ENCODE data around the gene C3orf18. TPM values are rescaled to one million over a fixed set of nuclear protein-coding genes. Genes with fewer than 3 reads are reported as not detected.

The C3orf18 gene
- total RNA-seq, 2 experiments from 2014 or later = 3.9 to 5.2 TPM

DNA sequence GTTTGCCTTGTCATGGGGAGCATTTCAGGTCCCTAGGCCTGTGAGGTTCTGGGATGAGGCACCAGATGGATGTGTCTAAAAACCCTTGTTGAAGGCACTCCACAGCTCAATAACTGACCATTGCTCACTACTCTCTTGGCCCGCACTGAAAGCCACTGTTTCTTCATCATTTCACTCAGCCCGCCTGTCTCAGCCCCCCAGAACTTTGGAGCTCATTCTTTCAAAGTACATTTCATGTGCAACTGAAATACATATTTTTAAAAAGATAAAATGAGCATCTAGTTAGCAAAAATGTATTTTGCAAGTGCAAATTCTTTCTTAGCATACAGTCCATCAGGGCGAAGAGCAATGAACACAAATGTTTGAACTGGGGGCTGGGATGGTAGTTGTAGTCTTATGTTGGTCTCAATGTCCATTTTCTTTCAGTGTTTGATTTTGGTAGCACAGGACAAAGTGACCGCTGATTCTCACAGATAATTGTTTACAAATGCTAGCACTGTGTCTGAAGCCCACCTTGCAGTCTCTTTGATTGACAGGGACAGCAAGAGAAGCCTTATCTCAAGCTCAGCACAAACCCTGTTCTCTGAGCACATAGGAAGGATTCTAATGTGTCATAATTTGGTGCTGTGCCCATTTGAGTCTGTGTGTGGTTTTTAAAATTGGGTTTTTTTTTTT is 21.3 kb upstream of the C3orf18 start:
- Histone ChIP-seq H3K4me3 (ENCODE audit: low read length) (no peak overlapping the region), H3K36me3 (ENCODE audit: insufficient read depth, low read length) (no peaks in the 10 kb centered on the region), H3K9me3 (ENCODE audit: control insufficient read depth in 1 of 2, insufficient read depth in 1 of 2, low read length in 2 of 2) (no peaks in the 10 kb centered on the region), H3K27ac (ENCODE audit: low read depth in 1 of 2, low read length in 2 of 2) (peak overlapping the region in 1 of 2 donors; percentile 58), H3K4me1 (ENCODE audit: insufficient read depth, low read length) (peaks cover 90% of the 10 kb centered on the region), H3K27me3 (ENCODE audit: control insufficient read depth in 1 of 2, insufficient read depth in 2 of 2, low read length in 2 of 2) (no peaks in the 10 kb centered on the region)
- ATAC-seq (ENCODE audit: poor library complexity) (no peak), DNase-seq (no peak)
- ChIA-PET POLR2A (interaction anchor here (0.6 to 9.4 kb wide), 7 partner anchors 13 to 87 kb away, joined by 3 to 86 read pairs (median 11); partner anchors contain the start of genes C3orf18, CISH and HEMK1), CTCF (interaction anchor here (3.9 to 8.4 kb wide), 4 partner anchors 12 to 27 kb away, joined by 20 to 114 read pairs (median 33); partner anchors contain the start of genes CISH and MAPKAPK3)
- H3K27ac Mint-ChIP-seq = peak overlapping the region; percentile 86
- intact Hi-C loops (cut with DNase I, micrococcal nuclease) = loop anchor here in 1 of 2 experiments (2.0 kb wide), 1 partner anchor 16 kb away; no protein-coding TSS in a partner anchor
- peak overlapping the region; percentile 42 for H3K4me3 Mint-ChIP-seq
- no peaks in the 10 kb centered on the region for H3K27me3 Mint-ChIP-seq
- TF ChIP-seq, protein P1, sequence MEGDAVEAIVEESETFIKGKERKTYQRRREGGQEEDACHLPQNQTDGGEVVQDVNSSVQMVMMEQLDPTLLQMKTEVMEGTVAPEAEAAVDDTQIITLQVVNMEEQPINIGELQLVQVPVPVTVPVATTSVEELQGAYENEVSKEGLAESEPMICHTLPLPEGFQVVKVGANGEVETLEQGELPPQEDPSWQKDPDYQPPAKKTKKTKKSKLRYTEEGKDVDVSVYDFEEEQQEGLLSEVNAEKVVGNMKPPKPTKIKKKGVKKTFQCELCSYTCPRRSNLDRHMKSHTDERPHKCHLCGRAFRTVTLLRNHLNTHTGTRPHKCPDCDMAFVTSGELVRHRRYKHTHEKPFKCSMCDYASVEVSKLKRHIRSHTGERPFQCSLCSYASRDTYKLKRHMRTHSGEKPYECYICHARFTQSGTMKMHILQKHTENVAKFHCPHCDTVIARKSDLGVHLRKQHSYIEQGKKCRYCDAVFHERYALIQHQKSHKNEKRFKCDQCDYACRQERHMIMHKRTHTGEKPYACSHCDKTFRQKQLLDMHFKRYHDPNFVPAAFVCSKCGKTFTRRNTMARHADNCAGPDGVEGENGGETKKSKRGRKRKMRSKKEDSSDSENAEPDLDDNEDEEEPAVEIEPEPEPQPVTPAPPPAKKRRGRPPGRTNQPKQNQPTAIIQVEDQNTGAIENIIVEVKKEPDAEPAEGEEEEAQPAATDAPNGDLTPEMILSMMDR (IDR thresholded peaks at IDR 0.05) = no peak
- peaks cover 55% of the 10 kb centered on the region for H3K4me1 Mint-ChIP-seq (ENCODE audit: low read depth)
- H3K36me3 Mint-ChIP-seq (ENCODE audit: low read depth) = peaks cover 7% of the 10 kb centered on the region
- no peaks in the 10 kb centered on the region for H3K9me3 Mint-ChIP-seq

DNA sequence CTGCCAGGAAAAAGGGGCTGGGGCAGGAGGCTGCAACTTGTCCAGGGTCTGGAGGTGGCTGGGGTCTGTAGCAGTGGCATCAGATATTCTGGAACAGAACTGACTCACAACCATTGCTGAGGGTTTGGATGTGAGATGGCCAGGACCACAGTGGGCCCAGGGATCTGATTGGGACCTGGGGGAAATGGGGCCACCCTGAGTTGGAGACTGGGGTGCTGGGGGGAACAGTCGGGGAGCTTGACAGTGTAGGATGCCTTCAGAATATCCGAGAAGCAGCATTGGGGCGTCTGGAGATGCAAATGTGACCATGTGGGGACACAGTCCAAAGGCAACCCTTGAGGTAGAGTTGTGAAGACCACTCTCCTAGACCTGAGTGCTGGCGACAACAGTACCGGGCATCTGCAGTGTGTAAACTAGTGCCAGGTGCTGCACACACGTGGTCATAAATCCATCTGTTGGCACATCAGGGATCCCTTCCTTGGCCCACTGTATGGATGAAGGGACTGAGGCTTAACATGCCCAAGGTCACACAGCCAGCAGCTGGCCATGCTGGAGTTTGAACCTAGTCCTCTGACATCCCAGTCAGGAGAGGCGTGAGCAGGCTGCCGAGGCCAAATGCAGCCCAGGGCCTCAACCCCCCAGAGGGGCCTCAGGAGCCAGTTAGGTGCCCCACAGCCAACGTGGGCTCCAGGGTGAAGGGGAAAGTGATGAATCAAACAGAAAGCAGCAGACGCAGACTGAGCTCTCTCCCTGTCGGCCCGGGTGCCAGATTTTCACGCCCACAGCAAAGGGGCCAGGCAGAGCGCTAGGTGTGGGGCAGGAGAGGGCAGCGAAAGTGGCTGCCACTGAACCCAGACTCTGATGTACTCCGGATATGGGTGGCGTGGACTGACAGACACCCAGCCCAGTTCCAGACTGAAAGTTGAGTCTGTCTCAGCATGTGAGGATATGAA is 20.5 kb upstream of the C3orf18 start:
- peak overlapping the region in 1 of 2 donors; percentile 58 for H3K27ac ChIP-seq (ENCODE audit: low read depth in 1 of 2, low read length in 2 of 2)
- H3K4me1 Mint-ChIP-seq (ENCODE audit: low read depth) = peaks cover 49% of the 10 kb centered on the region
- TF ChIP-seq, protein P1 (IDR thresholded peaks at IDR 0.05) = no peak
- no peak overlapping the region for H3K4me3 ChIP-seq (ENCODE audit: low read length)
- ChIA-PET POLR2A (interaction anchor here (5.6 to 9.4 kb wide), 2 partner anchors 16 to 23 kb away, joined by 69 to 86 read pairs; partner anchors contain the start of genes CISH and HEMK1), CTCF (interaction anchor here (4.2 to 8.4 kb wide), 3 partner anchors 15 to 28 kb away, joined by 24 to 114 read pairs (median 42); partner anchors contain the start of genes CISH and MAPKAPK3)
- no peaks in the 10 kb centered on the region for H3K9me3 ChIP-seq (ENCODE audit: control insufficient read depth in 1 of 2, insufficient read depth in 1 of 2, low read length in 2 of 2)
- H3K4me1 ChIP-seq (ENCODE audit: insufficient read depth, low read length) = peaks cover 88% of the 10 kb centered on the region
- intact Hi-C loops (cut with DNase I, micrococcal nuclease) = loop anchor here in 1 of 2 experiments (2.0 kb wide), 1 partner anchor 15 kb away; no protein-coding TSS in a partner anchor
- peak overlapping the region; percentile 86 for H3K27ac Mint-ChIP-seq
- DNase-seq (peak in 6 of 14 experiments; percentile 45 to 75 (median 55)), ATAC-seq (ENCODE audit: poor library complexity) (peak; percentile 45)
- H3K27me3 ChIP-seq (ENCODE audit: control insufficient read depth in 1 of 2, insufficient read depth in 2 of 2, low read length in 2 of 2) = no peaks in the 10 kb centered on the region
- H3K4me3 Mint-ChIP-seq = peak overlapping the region; percentile 42
- H3K27me3 Mint-ChIP-seq = no peaks in the 10 kb centered on the region
- peaks cover 15% of the 10 kb centered on the region for H3K36me3 Mint-ChIP-seq (ENCODE audit: low read depth)
- H3K36me3 ChIP-seq (ENCODE audit: insufficient read depth, low read length) = no peaks in the 10 kb centered on the region
- no peaks in the 10 kb centered on the region for H3K9me3 Mint-ChIP-seq

DNA sequence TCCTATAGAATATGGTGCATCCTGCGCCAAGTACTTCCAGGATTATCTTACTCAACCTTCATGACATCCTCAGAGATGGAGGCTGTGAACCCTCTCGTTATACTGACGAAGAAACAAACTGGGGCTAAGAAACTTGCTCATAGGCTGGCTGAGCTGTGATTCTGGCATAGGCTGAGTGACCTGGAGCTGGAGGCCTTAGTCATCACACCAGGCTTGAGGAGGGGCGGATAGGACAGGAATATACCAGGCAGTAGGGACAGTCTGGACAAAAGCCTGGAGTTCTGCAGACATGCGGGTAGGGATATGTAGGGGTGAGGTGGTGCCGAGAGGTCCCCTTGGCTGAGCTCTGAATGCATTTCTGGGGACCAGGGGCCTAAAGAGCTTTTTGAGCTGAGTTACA is 19.8 kb upstream of the C3orf18 start:
- Mint-ChIP-seq H3K4me1 (ENCODE audit: low read depth) (peaks cover 42% of the 10 kb centered on the region), H3K27me3 (no peaks in the 10 kb centered on the region), H3K4me3 (no peak overlapping the region), H3K36me3 (ENCODE audit: low read depth) (peaks cover 17% of the 10 kb centered on the region), H3K27ac (peak overlapping the region; percentile 86), H3K9me3 (no peaks in the 10 kb centered on the region)
- POLR2A ChIA-PET = interaction anchor here (1.0 to 9.4 kb wide), 2 partner anchors 15 to 23 kb away, joined by 3 to 86 read pairs; partner anchors contain the start of gene CISH
- DNase-seq = no peak
- H3K36me3 ChIP-seq (ENCODE audit: insufficient read depth, low read length) = no peaks in the 10 kb centered on the region
- H3K27me3 ChIP-seq (ENCODE audit: control insufficient read depth in 1 of 2, insufficient read depth in 2 of 2, low read length in 2 of 2) = no peaks in the 10 kb centered on the region
- TF ChIP-seq, protein P1 (IDR thresholded peaks at IDR 0.05) = no peak
- CTCF ChIA-PET = interaction anchor here (4.2 to 8.4 kb wide), 2 partner anchors 14 to 22 kb away, joined by 24 to 114 read pairs; partner anchors contain the start of gene CISH
- H3K4me1 ChIP-seq (ENCODE audit: insufficient read depth, low read length) = peaks cover 80% of the 10 kb centered on the region
- intact Hi-C loops (cut with DNase I, micrococcal nuclease) = no loop called here
- no peak overlapping the region for H3K4me3 ChIP-seq (ENCODE audit: low read length)
- no peak for ATAC-seq (ENCODE audit: poor library complexity)
- H3K27ac ChIP-seq (ENCODE audit: low read depth in 1 of 2, low read length in 2 of 2) = no peak overlapping the region
- H3K9me3 ChIP-seq (ENCODE audit: control insufficient read depth in 1 of 2, insufficient read depth in 1 of 2, low read length in 2 of 2) = no peaks in the 10 kb centered on the region

Data from CD4-positive, alpha-beta T cell (primary cell).